ENCODE measurements around the gene IL10RA. TPM values are rescaled to one million over a fixed set of nuclear protein-coding genes. Genes with fewer than 3 reads are reported as not detected.

The IL10RA gene
- total RNA-seq, 4 donors from 2014 or later, result 2.9 to 7.2 (median 4.4) TPM

DNA sequence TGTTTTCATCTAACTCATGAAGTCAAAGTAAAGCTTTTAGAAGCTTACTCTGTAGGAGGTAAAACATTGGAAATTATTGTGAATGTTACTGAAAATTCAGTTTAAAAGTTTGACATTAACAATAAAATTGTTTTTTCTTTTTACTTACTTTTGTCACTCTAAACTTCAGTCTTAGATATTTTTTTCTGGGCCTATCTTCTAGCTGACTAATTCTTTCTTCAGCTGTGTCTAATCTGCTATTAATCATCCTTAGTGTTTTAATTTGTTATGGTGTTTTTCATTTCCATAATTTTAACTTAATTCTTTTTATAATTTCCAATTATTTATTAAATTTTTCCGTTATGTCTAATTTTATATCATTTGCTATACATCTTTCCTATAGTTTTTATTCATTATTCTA lies 35.0 kb downstream of the IL10RA start:
- WGBS, result 96% methylated on average over 1 of the region's 1 CpG
- no peak for DNase-seq (ENCODE audit: low spot score in 2 of 2)
- Histone ChIP-seq H3K36me3 (no peaks in the 10 kb centered on the region), H3K27me3 (peaks cover 8% of the 10 kb centered on the region), H3K9me3 (no peaks in the 10 kb centered on the region), H3K27ac (no peak overlapping the region), H3K4me3 (no peak overlapping the region), H3K4me1 (no peaks in the 10 kb centered on the region)
- TF ChIP-seq POLR2A (IDR thresholded peaks at IDR 0.05) (no peak), POLR2AphosphoS5 (IDR thresholded peaks at IDR 0.05) (no peak), EP300 (IDR thresholded peaks at IDR 0.05) (no peak)
- TF ChIP-seq, protein P1, sequence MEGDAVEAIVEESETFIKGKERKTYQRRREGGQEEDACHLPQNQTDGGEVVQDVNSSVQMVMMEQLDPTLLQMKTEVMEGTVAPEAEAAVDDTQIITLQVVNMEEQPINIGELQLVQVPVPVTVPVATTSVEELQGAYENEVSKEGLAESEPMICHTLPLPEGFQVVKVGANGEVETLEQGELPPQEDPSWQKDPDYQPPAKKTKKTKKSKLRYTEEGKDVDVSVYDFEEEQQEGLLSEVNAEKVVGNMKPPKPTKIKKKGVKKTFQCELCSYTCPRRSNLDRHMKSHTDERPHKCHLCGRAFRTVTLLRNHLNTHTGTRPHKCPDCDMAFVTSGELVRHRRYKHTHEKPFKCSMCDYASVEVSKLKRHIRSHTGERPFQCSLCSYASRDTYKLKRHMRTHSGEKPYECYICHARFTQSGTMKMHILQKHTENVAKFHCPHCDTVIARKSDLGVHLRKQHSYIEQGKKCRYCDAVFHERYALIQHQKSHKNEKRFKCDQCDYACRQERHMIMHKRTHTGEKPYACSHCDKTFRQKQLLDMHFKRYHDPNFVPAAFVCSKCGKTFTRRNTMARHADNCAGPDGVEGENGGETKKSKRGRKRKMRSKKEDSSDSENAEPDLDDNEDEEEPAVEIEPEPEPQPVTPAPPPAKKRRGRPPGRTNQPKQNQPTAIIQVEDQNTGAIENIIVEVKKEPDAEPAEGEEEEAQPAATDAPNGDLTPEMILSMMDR (IDR thresholded peaks at IDR 0.05), result no peak

DNA sequence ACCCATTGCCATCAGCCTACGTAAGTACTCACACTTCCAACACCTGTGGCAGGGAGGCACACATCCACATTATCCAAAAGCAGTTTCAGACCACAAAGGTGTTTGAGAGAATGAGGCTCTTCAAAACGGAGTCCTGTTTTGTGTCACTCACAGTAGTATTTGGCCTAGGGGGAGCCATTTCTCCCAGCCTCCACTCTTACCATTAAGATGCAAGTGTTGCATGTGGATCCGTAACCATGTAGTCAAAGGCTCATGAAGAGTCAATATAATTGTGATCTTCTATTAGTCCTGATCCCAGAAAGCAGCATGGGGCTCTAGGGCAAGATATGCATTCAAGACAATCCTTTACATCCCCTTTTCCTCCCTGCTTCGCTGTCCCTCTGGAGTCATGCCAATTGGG lies 41.5 kb downstream of the IL10RA start:
- H3K27ac ChIP-seq, result no peak overlapping the region
- WGBS, result 97% methylated on average over 4 of the region's 4 CpGs

GRCh38 chr11:118028626-118029025 lies 42.4 kb downstream of the IL10RA start:
- no peak overlapping the region for H3K4me3 ChIP-seq
- H3K9me3 ChIP-seq, result no peaks in the 10 kb centered on the region
- H3K36me3 ChIP-seq, result no peaks in the 10 kb centered on the region
- no peaks in the 10 kb centered on the region for H3K27me3 ChIP-seq
- H3K4me1 ChIP-seq, result no peaks in the 10 kb centered on the region
- no peak overlapping the region for H3K27ac ChIP-seq
- WGBS, result 62% methylated on average over 3 of the region's 3 CpGs
- no peak for DNase-seq (ENCODE audit: low spot score in 2 of 2)
- TF ChIP-seq, protein P1 (IDR thresholded peaks at IDR 0.05), result no peak
- no peak for TF ChIP-seq POLR2A (IDR thresholded peaks at IDR 0.05)
- no peak for TF ChIP-seq POLR2AphosphoS5 (IDR thresholded peaks at IDR 0.05)
- no peak for TF ChIP-seq EP300 (IDR thresholded peaks at IDR 0.05)

More for the DNA sequence above, 41.5 kb downstream of the IL10RA start:
- Histone ChIP-seq H3K9me3 (no peaks in the 10 kb centered on the region), H3K4me3 (no peak overlapping the region), H3K36me3 (no peaks in the 10 kb centered on the region), H3K27me3 (no peaks in the 10 kb centered on the region), H3K4me1 (no peaks in the 10 kb centered on the region)
- no peak for DNase-seq (ENCODE audit: low spot score in 2 of 2)
- TF ChIP-seq POLR2A (IDR thresholded peaks at IDR 0.05), result no peak
- no peak for TF ChIP-seq POLR2AphosphoS5 (IDR thresholded peaks at IDR 0.05)
- TF ChIP-seq, protein P1 (IDR thresholded peaks at IDR 0.05), result no peak
- no peak for TF ChIP-seq EP300 (IDR thresholded peaks at IDR 0.05)

DNA sequence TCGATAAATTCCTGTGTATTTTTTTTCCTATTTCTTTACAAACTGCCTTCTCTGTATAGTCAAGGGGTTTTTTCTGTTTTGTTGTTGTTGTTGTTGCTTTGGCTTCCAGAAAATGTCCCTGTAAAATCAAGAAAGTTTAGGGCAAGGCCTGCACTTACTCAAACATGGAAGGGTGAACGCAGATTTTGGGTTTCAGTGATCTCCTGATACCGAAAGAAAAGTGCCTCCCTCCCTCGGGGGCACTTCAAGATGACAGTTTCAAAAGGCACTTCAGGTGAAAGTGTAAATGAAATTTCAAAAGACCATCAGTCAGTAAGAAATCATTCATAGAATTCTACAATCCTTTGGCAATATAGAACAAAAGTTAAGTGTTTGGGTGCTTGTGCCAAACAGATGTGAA lies 47.2 kb downstream of the IL10RA start:
- 61% methylated on average over 4 of the region's 4 CpGs for WGBS
- H3K4me3 ChIP-seq, result no peak overlapping the region
- peaks cover 3% of the 10 kb centered on the region for H3K27me3 ChIP-seq
- no peak for DNase-seq (ENCODE audit: low spot score in 2 of 2)
- no peaks in the 10 kb centered on the region for H3K36me3 ChIP-seq
- no peak overlapping the region for H3K27ac ChIP-seq
- TF ChIP-seq POLR2AphosphoS5 (IDR thresholded peaks at IDR 0.05) (no peak), EP300 (IDR thresholded peaks at IDR 0.05) (no peak), POLR2A (IDR thresholded peaks at IDR 0.05) (no peak)
- TF ChIP-seq, protein P1 (IDR thresholded peaks at IDR 0.05), result no peak
- H3K4me1 ChIP-seq, result no peaks in the 10 kb centered on the region
- H3K9me3 ChIP-seq, result no peaks in the 10 kb centered on the region

DNA sequence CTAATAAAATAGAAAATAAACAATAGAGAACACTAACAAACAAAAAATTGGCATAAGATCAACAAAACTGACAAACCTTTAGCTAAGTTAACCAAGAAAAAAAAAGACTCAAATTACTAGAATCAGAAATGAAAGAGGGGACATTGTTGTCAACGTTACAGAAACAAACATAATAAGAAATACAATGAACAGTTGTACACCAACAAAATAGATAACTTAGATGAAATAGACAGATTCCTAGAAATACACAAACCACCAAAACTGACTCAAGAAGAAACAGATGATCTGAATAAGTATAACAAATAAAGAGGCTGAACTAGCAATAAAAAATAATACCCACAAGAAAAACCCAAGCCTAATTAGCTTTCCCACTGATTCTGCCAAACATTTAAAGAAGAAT lies 55.9 kb downstream of the IL10RA start:
- Histone ChIP-seq H3K36me3 (no peaks in the 10 kb centered on the region), H3K9me3 (no peaks in the 10 kb centered on the region), H3K27me3 (no peaks in the 10 kb centered on the region), H3K4me3 (no peak overlapping the region), H3K27ac (no peak overlapping the region), H3K4me1 (peaks cover 20% of the 10 kb centered on the region)
- DNase-seq (ENCODE audit: low spot score in 2 of 2), result no peak
- TF ChIP-seq POLR2AphosphoS5 (IDR thresholded peaks at IDR 0.05) (no peak), POLR2A (IDR thresholded peaks at IDR 0.05) (no peak), EP300 (IDR thresholded peaks at IDR 0.05) (no peak)
- TF ChIP-seq, protein P1 (IDR thresholded peaks at IDR 0.05), result no peak
- WGBS, result 67% methylated on average over 1 of the region's 1 CpG
